Mucosa of descending colon (tissue), 3 donors: Measurements from ENCODE around the gene PEX13. TPM values are rescaled to one million over a fixed set of nuclear protein-coding genes. Genes with fewer than 3 reads are reported as not detected.
"Not testable (repeated sequence)": the region's sequence is repeated elsewhere in the genome, so short reads cannot be mapped to it uniquely, and the experiment has no call there.

Experiments used
- ATAC-seq: fragments of 200-7000 bp; cut with Tn5 transposase; one replicate; pipeline ENCODE4 v1.9.1; 2020; ENCODE audit warnings: mild to moderate bottlenecking, moderate library complexity
- DNase-seq, 3 donors: peaks; one replicate each; pipeline ENCODE4 v3.0.0-alpha.2; 2020
- H3K36me3 ChIP-seq: fragments of 200-600 bp; one replicate; pipeline ENCODE4 v1.8.0; 2021; ENCODE audit warnings: low read depth, mild to moderate bottlenecking
- H3K4me1 ChIP-seq: fragments of 200-600 bp; one replicate; pipeline ENCODE4 v1.8.0; 2021; ENCODE audit warnings: low read depth, mild to moderate bottlenecking
- H3K4me3 ChIP-seq: fragments of 200-600 bp; one replicate; pipeline ENCODE4 v1.8.0; 2021; ENCODE audit warnings: mild to moderate bottlenecking
- H3K9me3 ChIP-seq: fragments of 200-600 bp; one replicate; pipeline ENCODE4 v1.8.0; 2021; ENCODE audit warnings: mild to moderate bottlenecking
- intact Hi-C, 2 donors: fragments of 100-400 bp; cut with DNase I in 1 of 2; cut with micrococcal nuclease in 1 of 2; formaldehyde crosslinking; loops; one replicate each; pipeline versions ENCODE4 v1.11.0 to v1.11.1; 2022; cut with DNase I, micrococcal nuclease
- total RNA-seq, 3 donors: library from RNA; stranded (reverse); fragmentation: NEBNext Ultra II Directional in 2 of 3; extraction: Animal tissue kit (Norgen Biotek cat#: 25700) in 2 of 3; gene quantifications; one replicate each; pipeline versions ENCODE4 v1.2.1 to v1.2.4, GENCODE V29; 2021 to 2023
- TF ChIP-seq, protein P1 (sequence below): fragments of 200-600 bp; IDR thresholded peaks from one replicate; pipeline ENCODE4 v1.8.0; 2022; ENCODE audit warnings: antibody characterized with exemption, mild to moderate bottlenecking
- donor health status: DM: no; HTN: no; CAD: no; lungs with moderate emphysema.
- donor health status: DM: no; HTN: no; CAD: no.
- donor health status: DM: no; HTN: yes; CAD: no.

PEX13 gene
- total RNA-seq, 3 donors from 2014 or later, result 24.9 to 34.9 (median 28.9) TPM

DNA sequence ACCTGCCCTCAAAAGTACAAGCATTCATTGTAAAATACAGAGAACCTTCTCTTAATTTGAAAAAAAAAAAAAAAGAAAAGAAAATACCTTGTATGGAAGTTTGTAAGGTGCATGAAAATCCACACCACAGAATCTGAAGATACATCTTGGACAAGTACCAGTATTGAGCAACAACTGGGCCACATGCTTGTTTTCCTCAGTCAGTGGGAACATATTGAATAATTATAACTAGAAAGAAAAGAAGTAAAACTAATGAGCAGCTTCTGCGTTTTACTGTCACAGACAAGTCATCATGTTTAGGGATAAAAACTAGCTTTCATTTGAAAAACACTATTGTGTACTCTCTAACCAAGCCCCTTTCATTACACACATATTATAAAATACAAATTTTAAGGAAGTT is 5.8 kb upstream of the PEX13 start:
- ATAC-seq, result no peak
- no peaks in the 10 kb centered on the region for H3K9me3 ChIP-seq
- intact Hi-C loops, result no loop called here

DNA sequence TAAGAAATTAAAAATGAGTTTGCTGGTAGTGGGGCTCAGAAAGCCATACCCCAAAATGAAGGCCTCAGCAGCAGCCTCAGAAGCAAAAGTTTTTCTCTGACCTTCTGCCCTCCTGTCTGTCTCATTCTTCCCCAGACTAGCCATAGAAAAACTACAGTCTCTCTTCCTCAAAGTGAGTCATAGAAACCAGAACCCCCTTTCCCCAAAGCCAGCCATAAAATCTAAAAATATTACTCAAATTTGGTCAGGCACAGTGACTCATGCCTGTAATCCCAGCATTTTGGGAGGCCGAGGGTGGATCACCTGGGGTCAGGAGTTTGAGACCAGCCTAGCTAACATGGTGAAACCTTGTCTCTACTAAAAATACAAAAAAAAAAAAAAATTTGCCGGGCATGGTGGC is 5.2 kb upstream of the PEX13 start:
- intact Hi-C loops, H3K4me3 ChIP-seq, ATAC-seq, H3K36me3 ChIP-seq, H3K9me3 ChIP-seq, DNase-seq: not testable (repeated sequence)
- peaks cover 19% of the 10 kb centered on the region for H3K4me1 ChIP-seq

More for the DNA sequence above, 5.8 kb upstream of the PEX13 start:
- peaks cover 19% of the 10 kb centered on the region for H3K4me1 ChIP-seq
- TF ChIP-seq, protein P1, sequence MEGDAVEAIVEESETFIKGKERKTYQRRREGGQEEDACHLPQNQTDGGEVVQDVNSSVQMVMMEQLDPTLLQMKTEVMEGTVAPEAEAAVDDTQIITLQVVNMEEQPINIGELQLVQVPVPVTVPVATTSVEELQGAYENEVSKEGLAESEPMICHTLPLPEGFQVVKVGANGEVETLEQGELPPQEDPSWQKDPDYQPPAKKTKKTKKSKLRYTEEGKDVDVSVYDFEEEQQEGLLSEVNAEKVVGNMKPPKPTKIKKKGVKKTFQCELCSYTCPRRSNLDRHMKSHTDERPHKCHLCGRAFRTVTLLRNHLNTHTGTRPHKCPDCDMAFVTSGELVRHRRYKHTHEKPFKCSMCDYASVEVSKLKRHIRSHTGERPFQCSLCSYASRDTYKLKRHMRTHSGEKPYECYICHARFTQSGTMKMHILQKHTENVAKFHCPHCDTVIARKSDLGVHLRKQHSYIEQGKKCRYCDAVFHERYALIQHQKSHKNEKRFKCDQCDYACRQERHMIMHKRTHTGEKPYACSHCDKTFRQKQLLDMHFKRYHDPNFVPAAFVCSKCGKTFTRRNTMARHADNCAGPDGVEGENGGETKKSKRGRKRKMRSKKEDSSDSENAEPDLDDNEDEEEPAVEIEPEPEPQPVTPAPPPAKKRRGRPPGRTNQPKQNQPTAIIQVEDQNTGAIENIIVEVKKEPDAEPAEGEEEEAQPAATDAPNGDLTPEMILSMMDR, result no peak
- H3K4me3 ChIP-seq, result no peak overlapping the region
- no peak for DNase-seq
- no peaks in the 10 kb centered on the region for H3K36me3 ChIP-seq

DNA sequence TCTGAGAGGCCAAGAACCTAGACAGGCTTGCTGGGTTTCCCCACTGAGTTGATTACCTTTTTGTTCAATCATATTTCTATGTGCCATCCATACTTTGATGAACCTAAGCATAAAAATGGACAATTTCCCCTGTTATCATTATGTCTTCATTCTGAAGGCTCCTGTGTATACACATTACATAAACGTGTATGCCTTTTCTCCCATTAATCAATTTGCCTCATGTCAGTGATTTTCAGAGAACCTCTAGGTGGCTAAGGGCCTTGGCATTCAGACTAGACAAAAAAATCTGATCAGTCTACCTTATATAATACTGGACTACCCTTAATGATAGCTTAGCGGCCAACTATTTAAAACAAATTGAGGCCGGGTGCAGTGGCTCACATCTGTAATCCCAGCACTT is 4.1 kb upstream of the PEX13 start:
- intact Hi-C loops, result no loop called here
- Histone ChIP-seq H3K9me3 (no peaks in the 10 kb centered on the region), H3K36me3 (no peaks in the 10 kb centered on the region), H3K4me1 (peaks cover 19% of the 10 kb centered on the region), H3K4me3 (no peak overlapping the region)
- DNase-seq (no peak), ATAC-seq (no peak)
- TF ChIP-seq, protein P1, result no peak

DNA sequence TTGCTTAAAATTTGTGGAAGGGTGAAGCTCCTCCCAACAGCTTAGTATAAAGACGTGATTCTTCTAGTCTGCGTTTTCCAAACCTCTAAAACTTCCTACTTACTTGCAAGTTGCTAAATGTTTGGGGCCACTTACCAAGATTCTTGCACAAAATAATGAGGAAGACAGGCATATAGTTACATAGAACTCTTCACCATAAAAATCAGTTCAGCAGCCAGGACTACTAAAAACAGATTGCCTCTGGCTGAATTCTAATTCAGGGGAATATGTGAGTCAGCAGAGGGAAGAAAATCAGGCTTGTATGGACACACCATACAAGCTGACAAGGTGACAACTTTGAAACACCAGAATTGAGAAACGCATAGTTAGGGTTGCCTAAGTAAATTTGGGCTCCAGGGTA is 2.8 kb upstream of the PEX13 start:
- H3K9me3 ChIP-seq, result no peaks in the 10 kb centered on the region
- no peaks in the 10 kb centered on the region for H3K36me3 ChIP-seq
- intact Hi-C loops, result no loop called here
- DNase-seq (no peak), ATAC-seq (no peak)
- H3K4me3 ChIP-seq, result no peak overlapping the region
- TF ChIP-seq, protein P1, result no peak
- H3K4me1 ChIP-seq, result peaks cover 29% of the 10 kb centered on the region

DNA sequence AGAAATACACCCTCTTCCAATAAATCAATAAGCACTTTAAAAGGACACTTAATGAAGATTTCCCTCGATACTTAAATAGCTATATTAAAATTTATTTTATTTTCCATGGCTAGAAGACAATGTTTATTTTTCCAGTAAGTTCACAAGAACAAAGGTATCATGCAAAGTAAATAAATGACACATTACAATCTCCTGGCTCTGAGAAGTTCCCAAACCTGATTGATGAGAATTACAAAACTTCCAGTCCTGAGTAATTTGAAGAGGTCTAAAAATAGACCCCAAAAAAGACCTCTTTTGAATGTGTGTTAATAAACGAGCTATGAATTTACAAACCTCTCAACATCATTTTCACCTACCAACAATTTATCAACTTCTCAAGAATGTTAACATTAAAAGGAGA is 1.5 kb upstream of the PEX13 start:
- ATAC-seq (no peak), DNase-seq (peak in 1 of 3 donors; percentile 29)
- TF ChIP-seq, protein P1, result no peak
- Histone ChIP-seq H3K4me1 (peaks cover 29% of the 10 kb centered on the region), H3K9me3 (no peaks in the 10 kb centered on the region), H3K36me3 (no peaks in the 10 kb centered on the region), H3K4me3 (no peak overlapping the region)
- intact Hi-C loops, result no loop called here

DNA sequence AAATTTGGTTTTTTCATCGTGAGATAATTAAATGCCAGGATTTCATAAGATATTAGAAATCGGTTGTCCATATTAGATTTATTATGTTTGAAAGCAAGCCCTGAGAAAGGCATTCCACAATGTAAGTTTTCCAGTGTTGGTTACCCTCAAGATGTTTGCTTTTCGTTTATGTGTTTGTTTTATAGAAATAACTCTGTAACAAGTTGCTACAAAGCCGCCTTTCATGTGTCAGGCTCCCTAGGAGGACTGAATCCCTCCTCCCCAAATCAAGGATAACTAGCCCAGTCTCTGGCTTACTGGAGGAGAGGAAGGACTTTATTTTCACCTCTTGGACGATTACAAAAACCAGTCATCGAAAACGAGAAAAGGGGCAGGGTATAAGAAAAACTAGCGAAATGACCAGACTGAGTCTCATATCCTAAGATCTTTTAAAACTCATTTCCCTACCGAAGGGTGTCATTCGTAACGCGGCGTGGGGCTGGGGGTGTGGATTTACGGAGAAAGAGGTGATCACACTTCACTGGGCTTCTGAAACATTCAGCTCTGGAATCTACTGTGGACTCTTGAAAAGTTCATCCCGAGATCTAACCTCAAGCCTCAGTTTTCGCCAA is 1.0 kb upstream of the PEX13 start:
- DNase-seq (peak in 1 of 3 donors; percentile 30), ATAC-seq (no peak)
- TF ChIP-seq, protein P1, result no peak

More for the DNA sequence above, 1.0 kb upstream of the PEX13 start:
- Histone ChIP-seq H3K4me1 (peaks cover 29% of the 10 kb centered on the region), H3K4me3 (peak overlapping the region; percentile 62), H3K36me3 (no peaks in the 10 kb centered on the region), H3K9me3 (no peaks in the 10 kb centered on the region)
- intact Hi-C loops, result no loop called here
